ENCODE data around the gene RTN4IP1. TPM values are rescaled to one million over a fixed set of nuclear protein-coding genes. Genes with fewer than 3 reads are reported as not detected.
"Not testable (repeated sequence)": the region's sequence is repeated elsewhere in the genome, so short reads cannot be mapped to it uniquely, and the experiment has no call there.

The RTN4IP1 gene
- total RNA-seq, 2 donors from 2014 or later, result 3.9 to 9.5 TPM

GRCh38 chr6:106617302-106617701 lies 12.0 kb downstream of the RTN4IP1 start:
- no peak overlapping the region for H3K4me3 Mint-ChIP-seq
- H3K27me3 Mint-ChIP-seq, result no peaks in the 10 kb centered on the region
- peaks cover 19% of the 10 kb centered on the region for H3K4me1 Mint-ChIP-seq
- no peak overlapping the region for H3K27ac Mint-ChIP-seq
- ATAC-seq (replicated peaks), result no peak
- H3K9me3 Mint-ChIP-seq, result no peaks in the 10 kb centered on the region
- peaks cover 50% of the 10 kb centered on the region for H3K36me3 Mint-ChIP-seq (ENCODE audit: low read depth)

- ATAC-seq (replicated peaks), result no peak
- Mint-ChIP-seq H3K27me3 (no peaks in the 10 kb centered on the region), H3K36me3 (ENCODE audit: low read depth) (peaks cover 45% of the 10 kb centered on the region), H3K27ac (peak overlapping the region; percentile 44), H3K9me3 (no peaks in the 10 kb centered on the region), H3K4me1 (peaks cover 19% of the 10 kb centered on the region), H3K4me3 (no peak overlapping the region)
Observed at GRCh38 chr6:106614592-106615257, 14.6 kb downstream of the RTN4IP1 start.

GRCh38 chr6:106614166-106614565 lies 15.1 kb downstream of the RTN4IP1 start:
- H3K4me1 Mint-ChIP-seq, result peaks cover 19% of the 10 kb centered on the region
- no peaks in the 10 kb centered on the region for H3K9me3 Mint-ChIP-seq
- ATAC-seq (replicated peaks), result peak; percentile 42
- peak overlapping the region; percentile 62 for H3K4me3 Mint-ChIP-seq
- H3K36me3 Mint-ChIP-seq (ENCODE audit: low read depth), result peaks cover 45% of the 10 kb centered on the region
- H3K27ac Mint-ChIP-seq, result peak overlapping the region; percentile 44
- H3K27me3 Mint-ChIP-seq, result no peaks in the 10 kb centered on the region

GRCh38 chr6:106613590-106613989 lies 15.7 kb downstream of the RTN4IP1 start:
- no peak for ATAC-seq (replicated peaks)
- Mint-ChIP-seq H3K27me3 (no peaks in the 10 kb centered on the region), H3K9me3 (no peaks in the 10 kb centered on the region), H3K27ac (peak overlapping the region; percentile 83), H3K4me1 (peaks cover 19% of the 10 kb centered on the region), H3K36me3 (ENCODE audit: low read depth) (peaks cover 40% of the 10 kb centered on the region), H3K4me3 (peak overlapping the region; percentile 62)

- H3K9me3 Mint-ChIP-seq, result no peaks in the 10 kb centered on the region
- peak; percentile 70 for ATAC-seq (replicated peaks)
- H3K27me3 Mint-ChIP-seq, result no peaks in the 10 kb centered on the region
- peaks cover 35% of the 10 kb centered on the region for H3K36me3 Mint-ChIP-seq (ENCODE audit: low read depth)
- peak overlapping the region; percentile 62 for H3K4me3 Mint-ChIP-seq
- H3K4me1 Mint-ChIP-seq, result peaks cover 19% of the 10 kb centered on the region
- peak overlapping the region; percentile 83 for H3K27ac Mint-ChIP-seq
Observed at GRCh38 chr6:106612671-106613416, 16.5 kb downstream of the RTN4IP1 start.

GRCh38 chr6:106611030-106611429 lies 18.3 kb downstream of the RTN4IP1 start:
- no peak for ATAC-seq (replicated peaks)
- H3K27ac Mint-ChIP-seq, result no peak overlapping the region
- H3K9me3 Mint-ChIP-seq, result no peaks in the 10 kb centered on the region
- no peak overlapping the region for H3K4me3 Mint-ChIP-seq
- H3K27me3 Mint-ChIP-seq, result no peaks in the 10 kb centered on the region
- H3K36me3 Mint-ChIP-seq (ENCODE audit: low read depth), result peaks cover 28% of the 10 kb centered on the region
- peaks cover 19% of the 10 kb centered on the region for H3K4me1 Mint-ChIP-seq

- Mint-ChIP-seq H3K27me3 (no peaks in the 10 kb centered on the region), H3K4me3 (no peak overlapping the region), H3K27ac (no peak overlapping the region), H3K9me3 (no peaks in the 10 kb centered on the region), H3K36me3 (ENCODE audit: low read depth) (peaks cover 21% of the 10 kb centered on the region), H3K4me1 (peaks cover 19% of the 10 kb centered on the region)
- no peak for ATAC-seq (replicated peaks)
Observed at GRCh38 chr6:106609699-106610098, 19.6 kb downstream of the RTN4IP1 start.

GRCh38 chr6:106608080-106608668 lies 21.1 kb downstream of the RTN4IP1 start:
- Mint-ChIP-seq H3K9me3 (no peaks in the 10 kb centered on the region), H3K27me3 (no peaks in the 10 kb centered on the region), H3K4me1 (peaks cover 7% of the 10 kb centered on the region), H3K36me3 (ENCODE audit: low read depth) (peaks cover 7% of the 10 kb centered on the region), H3K4me3 (no peak overlapping the region), H3K27ac (no peak overlapping the region)
- peak; percentile 73 for ATAC-seq (replicated peaks)

GRCh38 chr6:106600329-106600728 lies 29.0 kb downstream of the RTN4IP1 start:
- Mint-ChIP-seq H3K9me3 (no peaks in the 10 kb centered on the region), H3K27me3 (no peaks in the 10 kb centered on the region), H3K36me3 (ENCODE audit: low read depth) (peaks cover 19% of the 10 kb centered on the region), H3K27ac (no peak overlapping the region), H3K4me1 (no peaks in the 10 kb centered on the region), H3K4me3 (no peak overlapping the region)
- ATAC-seq (replicated peaks), result no peak

- no peak for ATAC-seq (replicated peaks)
- no peaks in the 10 kb centered on the region for H3K27me3 Mint-ChIP-seq
- H3K4me3 Mint-ChIP-seq, result no peak overlapping the region
- no peak overlapping the region for H3K27ac Mint-ChIP-seq
- no peaks in the 10 kb centered on the region for H3K9me3 Mint-ChIP-seq
- no peaks in the 10 kb centered on the region for H3K4me1 Mint-ChIP-seq
- peaks cover 19% of the 10 kb centered on the region for H3K36me3 Mint-ChIP-seq (ENCODE audit: low read depth)
Observed at GRCh38 chr6:106599440-106599839, 29.9 kb downstream of the RTN4IP1 start.

- Mint-ChIP-seq H3K4me1 (no peaks in the 10 kb centered on the region), H3K4me3 (no peak overlapping the region), H3K27ac (no peak overlapping the region), H3K36me3 (ENCODE audit: low read depth) (peaks cover 19% of the 10 kb centered on the region), H3K27me3 (no peaks in the 10 kb centered on the region), H3K9me3 (no peaks in the 10 kb centered on the region)
- no peak for ATAC-seq (replicated peaks)
Observed at GRCh38 chr6:106591111-106591825, 38.0 kb downstream of the RTN4IP1 start.

GRCh38 chr6:106588937-106589336 lies 40.4 kb downstream of the RTN4IP1 start:
- not testable (repeated sequence) for H3K4me3 Mint-ChIP-seq; H3K27ac Mint-ChIP-seq; H3K27me3 Mint-ChIP-seq; H3K9me3 Mint-ChIP-seq; H3K4me1 Mint-ChIP-seq; ATAC-seq (replicated peaks)
- peaks cover 20% of the 10 kb centered on the region for H3K36me3 Mint-ChIP-seq (ENCODE audit: low read depth)

GRCh38 chr6:106586815-106587415 lies 42.4 kb downstream of the RTN4IP1 start:
- peak; percentile 42 for ATAC-seq (replicated peaks)
- H3K36me3 Mint-ChIP-seq (ENCODE audit: low read depth), result peaks cover 36% of the 10 kb centered on the region
- no peak overlapping the region for H3K27ac Mint-ChIP-seq
- H3K4me3 Mint-ChIP-seq, result no peak overlapping the region
- H3K9me3 Mint-ChIP-seq, result no peaks in the 10 kb centered on the region
- no peaks in the 10 kb centered on the region for H3K27me3 Mint-ChIP-seq
- H3K4me1 Mint-ChIP-seq, result no peaks in the 10 kb centered on the region

GRCh38 chr6:106581468-106581867 lies 47.8 kb downstream of the RTN4IP1 start:
- no peak overlapping the region for H3K4me3 Mint-ChIP-seq
- no peak for ATAC-seq (replicated peaks)
- no peaks in the 10 kb centered on the region for H3K4me1 Mint-ChIP-seq
- H3K36me3 Mint-ChIP-seq (ENCODE audit: low read depth), result peaks cover 32% of the 10 kb centered on the region
- no peak overlapping the region for H3K27ac Mint-ChIP-seq
- no peaks in the 10 kb centered on the region for H3K9me3 Mint-ChIP-seq
- no peaks in the 10 kb centered on the region for H3K27me3 Mint-ChIP-seq
